ENCODE measurements around the gene SRR.

The SRR gene

DNA sequence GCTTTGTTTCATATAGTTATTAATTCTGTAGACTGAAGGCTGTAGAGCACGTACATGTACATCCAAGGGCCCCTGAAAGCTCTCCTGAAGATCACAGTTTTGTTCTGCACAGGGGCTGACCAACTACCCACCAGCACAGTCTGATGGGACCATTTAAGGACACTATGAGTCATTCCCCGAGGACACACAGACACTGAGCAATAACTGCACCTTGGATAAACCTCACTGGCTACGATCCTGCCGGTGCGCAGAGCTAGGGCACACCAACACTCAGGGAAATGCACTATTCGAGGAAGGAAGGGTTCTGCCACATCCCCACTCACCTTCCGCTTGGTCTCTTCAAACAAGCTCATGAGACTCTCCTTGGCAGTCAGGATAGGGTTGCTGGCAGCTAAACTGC lies 20.4 kb upstream of the SRR start:
- Histone ChIP-seq H2AFZ (ENCODE audit: low read depth, low read length, severe bottlenecking) (no peak overlapping the region), H3K4me3 (ENCODE audit: insufficient read depth, low read length, poor library complexity, severe bottlenecking) (no peak overlapping the region), H3K9me2 (replicated peaks; ENCODE audit: insufficient read depth, low read length) (no peaks in the 10 kb centered on the region), H3K27ac (ENCODE audit: low read depth, low read length) (no peak overlapping the region), H3K9me3 (ENCODE audit: insufficient read depth, low read length) (no peaks in the 10 kb centered on the region), H3K27me3 (ENCODE audit: low read length) (no peaks in the 10 kb centered on the region), H3K4me2 (ENCODE audit: low read depth, low read length, poor library complexity, severe bottlenecking) (no peak overlapping the region), H3K9ac (ENCODE audit: low read length) (no peak overlapping the region), H3K36me3 (ENCODE audit: low read length) (peaks cover 4% of the 10 kb centered on the region; the same call in 1 of the 2 replicates), H3F3A (ENCODE audit: insufficient read depth) (peaks cover 9% of the 10 kb centered on the region; the same call in 1 of the 2 replicates), H4K20me1 (ENCODE audit: low read depth, low read length) (no peaks in the 10 kb centered on the region), H3K79me2 (ENCODE audit: insufficient read depth, low read length) (no peaks in the 10 kb centered on the region)
- TF ChIP-seq, protein P1, sequence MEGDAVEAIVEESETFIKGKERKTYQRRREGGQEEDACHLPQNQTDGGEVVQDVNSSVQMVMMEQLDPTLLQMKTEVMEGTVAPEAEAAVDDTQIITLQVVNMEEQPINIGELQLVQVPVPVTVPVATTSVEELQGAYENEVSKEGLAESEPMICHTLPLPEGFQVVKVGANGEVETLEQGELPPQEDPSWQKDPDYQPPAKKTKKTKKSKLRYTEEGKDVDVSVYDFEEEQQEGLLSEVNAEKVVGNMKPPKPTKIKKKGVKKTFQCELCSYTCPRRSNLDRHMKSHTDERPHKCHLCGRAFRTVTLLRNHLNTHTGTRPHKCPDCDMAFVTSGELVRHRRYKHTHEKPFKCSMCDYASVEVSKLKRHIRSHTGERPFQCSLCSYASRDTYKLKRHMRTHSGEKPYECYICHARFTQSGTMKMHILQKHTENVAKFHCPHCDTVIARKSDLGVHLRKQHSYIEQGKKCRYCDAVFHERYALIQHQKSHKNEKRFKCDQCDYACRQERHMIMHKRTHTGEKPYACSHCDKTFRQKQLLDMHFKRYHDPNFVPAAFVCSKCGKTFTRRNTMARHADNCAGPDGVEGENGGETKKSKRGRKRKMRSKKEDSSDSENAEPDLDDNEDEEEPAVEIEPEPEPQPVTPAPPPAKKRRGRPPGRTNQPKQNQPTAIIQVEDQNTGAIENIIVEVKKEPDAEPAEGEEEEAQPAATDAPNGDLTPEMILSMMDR (IDR thresholded peaks at IDR 0.05; ENCODE audit: insufficient read depth, low read length, poor library complexity, severe bottlenecking): no peak
- no peak for TF ChIP-seq EZH2phosphoT487 (conservative IDR thresholded peaks at IDR 0.05; ENCODE audit: low read length)

DNA sequence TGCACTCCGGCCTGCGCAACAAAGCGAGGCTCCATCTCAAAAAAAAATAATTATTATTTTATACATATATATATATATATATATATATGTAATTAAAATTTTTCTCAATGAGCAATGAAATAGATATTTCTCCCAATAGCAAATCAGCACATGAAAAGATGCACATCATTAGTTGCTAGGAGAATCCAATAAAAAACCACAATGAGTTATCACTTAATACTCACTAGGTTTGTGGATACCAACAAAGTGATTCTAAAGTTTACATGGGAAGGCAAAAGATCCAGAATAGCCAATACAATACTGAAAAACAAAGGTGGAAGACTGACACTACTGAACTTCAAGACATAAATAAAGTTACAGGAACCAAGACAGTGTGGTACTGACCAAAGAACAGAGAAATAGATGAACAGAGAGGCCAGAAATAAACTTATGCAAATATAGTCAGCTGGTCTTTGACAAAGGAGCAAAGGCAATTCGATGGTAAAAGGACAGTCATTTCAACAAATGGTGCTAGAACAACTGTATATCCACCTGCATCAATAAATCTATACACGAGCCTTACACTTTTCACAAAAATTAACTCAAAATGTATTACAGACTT lies 13.8 kb upstream of the SRR start:
- Histone ChIP-seq H4K20me1 (ENCODE audit: low read depth, low read length) (no peaks in the 10 kb centered on the region), H3K4me2 (ENCODE audit: low read depth, low read length, poor library complexity, severe bottlenecking) (peak overlapping the region; percentile 8), H3K27me3 (ENCODE audit: low read length) (no peaks in the 10 kb centered on the region), H2AFZ (ENCODE audit: low read depth, low read length, severe bottlenecking) (no peak overlapping the region), H3K36me3 (ENCODE audit: low read length) (peaks cover 6% of the 10 kb centered on the region; the same call in 1 of the 2 replicates), H3F3A (ENCODE audit: insufficient read depth) (peaks cover 12% of the 10 kb centered on the region; the same call in 1 of the 2 replicates), H3K9me2 (replicated peaks; ENCODE audit: insufficient read depth, low read length) (no peaks in the 10 kb centered on the region), H3K4me3 (ENCODE audit: insufficient read depth, low read length, poor library complexity, severe bottlenecking) (no peak overlapping the region), H3K79me2 (ENCODE audit: insufficient read depth, low read length) (no peaks in the 10 kb centered on the region), H3K27ac (ENCODE audit: low read depth, low read length) (0 out of 2 replicates have a peak overlapping the region, but pooled peaks have one; percentile 6), H3K9me3 (ENCODE audit: insufficient read depth, low read length) (no peaks in the 10 kb centered on the region), H3K9ac (ENCODE audit: low read length) (peak overlapping the region; percentile 25; the same call in 1 of the 2 replicates)
- TF ChIP-seq, protein P1 (IDR thresholded peaks at IDR 0.05; ENCODE audit: insufficient read depth, low read length, poor library complexity, severe bottlenecking): no peak
- no peak for TF ChIP-seq EZH2phosphoT487 (conservative IDR thresholded peaks at IDR 0.05; ENCODE audit: low read length)

DNA sequence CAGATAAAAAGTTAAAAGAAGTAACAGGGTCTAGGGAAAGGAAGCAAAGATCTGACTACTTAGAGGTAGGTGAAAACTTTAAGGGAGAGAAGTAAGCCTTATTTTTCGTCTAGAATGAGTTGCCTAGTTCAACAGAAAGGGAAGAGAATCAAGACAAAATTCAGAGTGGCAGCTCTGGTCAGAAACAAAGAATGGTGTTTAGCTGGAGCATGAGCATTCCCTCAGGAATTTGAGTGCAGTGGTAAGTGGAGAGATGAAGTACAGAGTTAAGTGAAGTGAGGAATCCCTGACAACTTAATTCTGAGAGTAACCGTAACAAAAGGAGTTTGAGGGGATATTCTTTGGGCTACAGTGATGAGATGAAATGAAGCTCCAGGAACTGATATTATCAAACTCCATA lies 11.7 kb upstream of the SRR start:
- peaks cover 6% of the 10 kb centered on the region; the same call in 1 of the 2 replicates for H3K36me3 ChIP-seq (ENCODE audit: low read length)
- no peaks in the 10 kb centered on the region for H3K79me2 ChIP-seq (ENCODE audit: insufficient read depth, low read length)

More for the DNA sequence above, 11.7 kb upstream of the SRR start:
- H4K20me1 ChIP-seq (ENCODE audit: low read depth, low read length): no peaks in the 10 kb centered on the region
- H3K4me3 ChIP-seq (ENCODE audit: insufficient read depth, low read length, poor library complexity, severe bottlenecking): no peak overlapping the region
- H3K27me3 ChIP-seq (ENCODE audit: low read length): no peaks in the 10 kb centered on the region
- no peaks in the 10 kb centered on the region for H3K9me2 ChIP-seq (replicated peaks; ENCODE audit: insufficient read depth, low read length)
- no peaks in the 10 kb centered on the region for H3K9me3 ChIP-seq (ENCODE audit: insufficient read depth, low read length)
- TF ChIP-seq, protein P1 (IDR thresholded peaks at IDR 0.05; ENCODE audit: insufficient read depth, low read length, poor library complexity, severe bottlenecking): no peak
- no peak overlapping the region for H3K4me2 ChIP-seq (ENCODE audit: low read depth, low read length, poor library complexity, severe bottlenecking)
- no peak overlapping the region for H3K9ac ChIP-seq (ENCODE audit: low read length)
- H3K27ac ChIP-seq (ENCODE audit: low read depth, low read length): no peak overlapping the region
- no peak overlapping the region for H2AFZ ChIP-seq (ENCODE audit: low read depth, low read length, severe bottlenecking)
- peaks cover 8% of the 10 kb centered on the region; the same call in 1 of the 2 replicates for H3F3A ChIP-seq (ENCODE audit: insufficient read depth)
